ENCODE measurements around the gene SVEP1. TPM values are rescaled to one million over a fixed set of nuclear protein-coding genes. Genes with fewer than 3 reads are reported as not detected.

SVEP1 gene
- total RNA-seq, 6 experiments from 2014 or later, result 4.0 to 6.8 (median 5.8) TPM

DNA sequence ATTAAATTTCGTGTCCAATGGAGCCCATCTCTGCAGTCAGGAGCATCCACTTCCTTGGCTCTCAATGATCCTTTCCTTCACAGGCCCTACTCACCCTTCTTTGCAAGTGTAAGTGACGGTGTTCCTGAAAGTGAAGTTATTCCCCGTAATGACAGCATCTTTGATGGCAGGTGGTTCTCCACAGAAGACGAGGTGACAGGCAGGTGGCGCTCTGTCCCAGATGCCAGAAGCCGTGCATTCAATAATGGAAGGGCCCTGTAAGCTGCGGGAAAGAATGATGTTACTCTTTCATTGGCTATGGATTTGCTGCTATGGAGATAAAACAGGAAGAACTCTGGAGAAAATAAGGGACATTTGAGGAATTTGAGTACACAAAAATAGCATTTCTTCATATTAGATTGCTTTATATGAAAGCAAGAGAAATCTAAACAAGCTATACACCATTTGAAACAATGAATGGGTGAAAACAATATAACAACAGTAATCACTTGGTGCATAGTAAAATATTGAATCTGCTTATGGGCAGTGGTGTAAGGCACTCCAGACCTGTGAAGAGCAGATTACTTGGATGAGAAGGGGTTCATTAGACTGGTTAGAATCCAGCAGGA, 151.9 kb downstream of the SVEP1 start:
- H3K27ac Mint-ChIP-seq, result no peak overlapping the region
- H3K4me1 Mint-ChIP-seq (ENCODE audit: low read depth), result no peaks in the 10 kb centered on the region; the same call in 1 of the 2 replicates
- no peak overlapping the region for H3K4me3 Mint-ChIP-seq
- H3K27me3 Mint-ChIP-seq (ENCODE audit: insufficient read depth), result no peaks in the 10 kb centered on the region; the same call in 1 of the 2 replicates
- peak; percentile 24 for DNase-seq
- no peaks in the 10 kb centered on the region for H3K9me3 Mint-ChIP-seq
- TF ChIP-seq, protein P1, sequence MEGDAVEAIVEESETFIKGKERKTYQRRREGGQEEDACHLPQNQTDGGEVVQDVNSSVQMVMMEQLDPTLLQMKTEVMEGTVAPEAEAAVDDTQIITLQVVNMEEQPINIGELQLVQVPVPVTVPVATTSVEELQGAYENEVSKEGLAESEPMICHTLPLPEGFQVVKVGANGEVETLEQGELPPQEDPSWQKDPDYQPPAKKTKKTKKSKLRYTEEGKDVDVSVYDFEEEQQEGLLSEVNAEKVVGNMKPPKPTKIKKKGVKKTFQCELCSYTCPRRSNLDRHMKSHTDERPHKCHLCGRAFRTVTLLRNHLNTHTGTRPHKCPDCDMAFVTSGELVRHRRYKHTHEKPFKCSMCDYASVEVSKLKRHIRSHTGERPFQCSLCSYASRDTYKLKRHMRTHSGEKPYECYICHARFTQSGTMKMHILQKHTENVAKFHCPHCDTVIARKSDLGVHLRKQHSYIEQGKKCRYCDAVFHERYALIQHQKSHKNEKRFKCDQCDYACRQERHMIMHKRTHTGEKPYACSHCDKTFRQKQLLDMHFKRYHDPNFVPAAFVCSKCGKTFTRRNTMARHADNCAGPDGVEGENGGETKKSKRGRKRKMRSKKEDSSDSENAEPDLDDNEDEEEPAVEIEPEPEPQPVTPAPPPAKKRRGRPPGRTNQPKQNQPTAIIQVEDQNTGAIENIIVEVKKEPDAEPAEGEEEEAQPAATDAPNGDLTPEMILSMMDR (IDR thresholded peaks at IDR 0.05), result peak; percentile 81
- no peaks in the 10 kb centered on the region for H3K36me3 Mint-ChIP-seq (ENCODE audit: low read depth)

DNA sequence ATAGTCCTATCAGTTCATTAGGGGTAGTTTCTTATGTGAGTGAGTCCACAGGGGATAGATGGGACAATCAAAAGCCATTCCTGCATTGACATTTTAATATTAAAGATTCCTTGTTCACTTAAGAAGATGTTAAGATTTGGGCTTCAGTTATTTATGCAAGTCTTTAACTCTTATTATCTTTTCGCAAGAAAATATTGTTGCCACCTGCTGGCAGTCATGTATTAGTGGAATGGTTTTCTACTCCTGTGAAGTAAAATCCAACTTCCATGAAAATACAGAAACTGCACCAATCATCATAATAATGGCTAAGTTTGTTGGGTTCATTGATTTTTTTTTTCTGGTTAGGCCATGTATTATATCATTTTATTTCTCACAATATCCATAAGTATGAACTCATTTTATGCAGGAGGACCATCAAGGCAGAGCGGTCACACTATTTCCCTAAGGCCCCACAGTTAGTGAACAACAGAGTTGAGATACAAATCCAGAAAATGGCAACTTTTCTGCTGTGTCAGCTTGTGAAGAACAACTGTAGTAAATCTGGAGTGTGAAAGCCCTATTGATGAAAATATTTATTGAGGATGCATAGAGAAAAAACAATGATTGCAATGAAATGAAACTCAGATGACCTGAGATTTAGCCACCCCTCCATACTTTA, 153.4 kb downstream of the SVEP1 start:
- Mint-ChIP-seq H3K4me3 (no peak overlapping the region), H3K27ac (no peak overlapping the region), H3K27me3 (ENCODE audit: insufficient read depth) (no peaks in the 10 kb centered on the region; the same call in 1 of the 2 replicates), H3K4me1 (ENCODE audit: low read depth) (no peaks in the 10 kb centered on the region), H3K9me3 (no peaks in the 10 kb centered on the region), H3K36me3 (ENCODE audit: low read depth) (no peaks in the 10 kb centered on the region)
- TF ChIP-seq, protein P1 (IDR thresholded peaks at IDR 0.05), result peak; percentile 79
- peak; percentile 33 for DNase-seq

DNA sequence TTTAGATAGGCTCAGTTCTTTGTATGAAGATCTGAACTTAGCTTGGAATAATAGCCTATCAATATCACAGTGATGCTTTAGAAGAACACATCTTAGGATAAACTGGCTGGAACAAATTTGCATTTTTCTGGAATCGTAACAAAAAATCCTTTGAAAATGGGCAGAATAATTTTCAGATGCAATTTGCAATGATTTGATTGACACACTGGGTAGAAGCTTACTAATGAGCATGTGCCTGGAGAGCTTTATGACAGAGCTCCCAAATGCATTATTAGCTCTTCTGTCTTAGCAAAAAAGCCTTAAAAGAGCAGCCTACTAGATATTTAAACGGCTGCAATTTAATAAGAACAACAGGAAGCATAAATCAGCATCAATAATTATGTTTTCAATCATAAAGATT, 165.1 kb downstream of the SVEP1 start:
- Mint-ChIP-seq H3K27me3 (ENCODE audit: insufficient read depth) (0 out of 2 replicates have a peak, but pooled peaks cover 3% of the 10 kb centered on the region), H3K4me3 (no peak overlapping the region), H3K9me3 (no peaks in the 10 kb centered on the region), H3K4me1 (ENCODE audit: low read depth) (no peaks in the 10 kb centered on the region), H3K36me3 (ENCODE audit: low read depth) (no peaks in the 10 kb centered on the region; the same call in 1 of the 2 replicates), H3K27ac (no peak overlapping the region)
- TF ChIP-seq, protein P1 (IDR thresholded peaks at IDR 0.05), result no peak
- DNase-seq, result no peak

GRCh38 chr9:110410961-110411360, 168.6 kb downstream of the SVEP1 start:
- no peak overlapping the region for H3K4me3 Mint-ChIP-seq
- H3K9me3 Mint-ChIP-seq, result no peaks in the 10 kb centered on the region
- TF ChIP-seq, protein P1 (IDR thresholded peaks at IDR 0.05), result no peak
- no peaks in the 10 kb centered on the region for H3K36me3 Mint-ChIP-seq (ENCODE audit: low read depth)
- H3K27me3 Mint-ChIP-seq (ENCODE audit: insufficient read depth), result peaks cover 5% of the 10 kb centered on the region; the same call in 1 of the 2 replicates
- no peak for DNase-seq
- no peaks in the 10 kb centered on the region for H3K4me1 Mint-ChIP-seq (ENCODE audit: low read depth)
- H3K27ac Mint-ChIP-seq, result no peak overlapping the region

DNA sequence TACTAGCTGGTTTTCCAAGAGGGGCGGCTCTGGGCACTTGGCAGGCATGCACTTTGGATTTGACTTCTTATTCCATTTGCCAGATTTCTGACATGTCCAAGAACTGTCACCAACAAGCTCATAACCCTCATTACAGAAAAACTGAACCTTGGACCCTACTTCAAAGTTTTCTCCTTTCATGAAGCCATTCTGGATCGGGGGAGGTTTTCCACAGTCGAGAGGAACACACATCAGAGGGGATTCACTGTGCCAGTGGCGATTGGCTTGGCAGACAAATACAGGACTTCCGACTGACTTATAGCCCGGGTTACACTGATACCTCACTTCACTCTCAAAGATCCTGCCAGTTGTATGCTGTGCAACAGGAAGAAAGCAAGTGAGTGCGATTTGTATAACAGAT, 170.9 kb downstream of the SVEP1 start:
- TF ChIP-seq, protein P1 (IDR thresholded peaks at IDR 0.05), result no peak
- DNase-seq, result no peak
- Mint-ChIP-seq H3K4me1 (ENCODE audit: low read depth) (no peaks in the 10 kb centered on the region), H3K27me3 (ENCODE audit: insufficient read depth) (peaks cover 3% of the 10 kb centered on the region; the same call in 1 of the 2 replicates), H3K4me3 (no peak overlapping the region), H3K9me3 (no peaks in the 10 kb centered on the region), H3K27ac (no peak overlapping the region), H3K36me3 (ENCODE audit: low read depth) (no peaks in the 10 kb centered on the region)

All from HFFc6 (cell line).